ENCODE measurements around the gene IL17C.

- TF ChIP-seq CTCF (IDR thresholded peaks at IDR 0.05) = no peak
- peak in 1 of 2 donors; percentile 12 for TF ChIP-seq POLR2A (IDR thresholded peaks at IDR 0.05)
Observed at GRCh38 chr16:88599092-88599733, 39.2 kb upstream of the IL17C start.
